Iris pigment epithelial cell (primary cell): ENCODE data around the gene OPRM1.

Source experiments
- DNase-seq: peaks from one replicate; pipeline ENCODE4 v3.0.0-alpha.2; 2011; ENCODE audit warnings: low read depth

OPRM1 gene

DNA sequence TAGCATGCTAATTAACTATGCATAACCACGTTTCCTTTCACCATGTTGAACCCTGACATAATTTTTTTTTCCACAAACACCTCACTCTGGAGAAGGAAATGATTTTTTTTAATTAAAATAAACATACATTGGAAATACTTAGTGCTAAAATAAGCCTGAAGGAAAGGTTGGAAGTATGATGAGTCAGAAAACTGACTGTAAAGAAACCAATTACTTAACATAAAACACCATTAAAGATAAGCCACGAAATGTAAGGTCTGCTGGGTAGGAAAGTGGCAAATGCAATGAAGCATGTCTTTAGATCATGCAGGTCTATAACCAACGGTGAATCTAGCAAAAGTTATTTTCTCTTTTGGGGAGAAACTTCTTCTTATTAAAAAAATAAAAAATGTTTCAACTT is 47.5 kb downstream of the OPRM1 start:
- DNase-seq: no peak

DNA sequence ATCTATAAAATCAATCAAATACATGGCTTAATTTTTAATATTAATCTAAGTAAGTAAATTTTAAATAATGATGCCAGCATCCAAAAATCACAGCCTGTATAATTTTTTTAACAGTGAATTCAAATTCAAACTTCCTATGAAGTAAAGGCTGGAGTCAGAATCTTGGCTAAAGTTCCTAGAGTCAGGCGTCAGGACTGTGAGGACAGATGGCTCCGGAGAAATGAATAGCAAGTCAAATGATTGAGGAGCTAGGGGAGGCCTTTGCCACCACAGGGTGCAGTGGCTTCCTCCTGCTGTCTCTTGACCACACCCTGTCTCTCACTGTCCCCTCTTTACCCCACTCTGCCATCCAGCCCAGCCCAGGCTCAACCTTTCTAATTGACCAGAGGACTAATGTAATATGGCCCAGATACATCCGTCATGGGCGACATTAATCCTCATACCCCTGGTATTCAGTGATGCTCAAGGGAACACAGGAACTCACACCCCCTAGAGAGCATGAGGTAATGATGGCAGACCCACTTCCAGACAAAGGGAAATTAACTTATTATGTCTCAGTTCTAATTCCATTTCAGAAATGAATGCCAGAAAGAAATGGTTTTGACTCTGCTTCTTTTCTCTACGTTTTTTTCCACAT is 53.4 kb downstream of the OPRM1 start:
- DNase-seq: no peak

DNA sequence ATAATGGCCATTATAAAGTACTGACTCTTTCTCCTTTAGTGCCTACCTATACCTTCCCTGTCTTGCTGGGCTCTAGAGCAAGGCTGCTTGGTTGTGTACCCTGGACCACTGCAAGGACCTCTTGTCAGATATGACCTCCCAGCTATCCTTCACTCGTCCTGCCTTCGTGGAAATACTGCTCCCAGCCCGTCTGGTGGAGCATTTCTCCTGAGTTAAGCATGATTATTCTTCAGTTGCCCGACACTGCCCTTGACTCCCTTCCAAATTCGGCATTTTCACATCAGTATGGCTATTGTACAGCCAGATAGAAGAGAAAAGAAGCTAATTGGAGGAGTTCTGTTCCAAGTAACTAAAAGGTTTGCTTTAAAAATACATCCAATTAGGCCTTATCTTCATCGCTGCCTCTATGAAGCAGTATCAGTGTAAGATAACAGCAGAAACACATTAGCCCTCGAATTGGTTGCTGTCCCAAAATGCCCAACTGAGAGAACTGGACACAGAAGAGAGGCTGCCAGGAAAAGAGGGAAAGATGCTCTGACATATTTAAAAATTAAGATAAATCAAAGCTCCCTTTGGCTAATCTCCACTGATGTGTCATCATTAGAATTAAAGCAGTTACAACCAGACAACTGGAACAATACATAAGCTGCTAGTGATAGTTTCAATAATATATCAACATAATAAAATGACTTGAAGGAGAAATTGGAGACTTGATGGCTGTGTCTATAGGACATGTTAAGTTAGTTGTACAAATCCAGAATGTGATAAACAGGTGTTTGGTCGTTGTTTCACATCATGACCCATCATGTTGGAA is 54.4 kb downstream of the OPRM1 start:
- DNase-seq: no peak

DNA sequence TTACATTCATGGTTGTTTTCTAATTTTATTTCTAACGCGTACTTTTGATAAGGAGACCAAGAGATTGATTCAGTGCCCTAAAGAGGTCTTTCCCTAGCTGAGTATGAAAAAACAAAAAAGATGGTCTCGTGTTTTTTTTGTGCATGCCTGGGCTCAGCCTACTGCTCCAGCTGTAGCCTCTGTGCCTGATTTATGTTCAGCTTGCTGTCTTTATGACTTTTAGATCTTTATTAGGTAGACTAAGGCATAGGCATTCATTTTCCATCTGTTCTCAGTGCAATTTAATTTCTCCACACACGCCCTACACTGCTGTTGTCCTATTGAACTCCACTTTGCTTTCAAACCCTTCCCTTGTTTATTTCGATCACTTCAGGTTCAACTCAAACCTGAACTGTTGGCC is 56.5 kb downstream of the OPRM1 start:
- no peak for DNase-seq

DNA sequence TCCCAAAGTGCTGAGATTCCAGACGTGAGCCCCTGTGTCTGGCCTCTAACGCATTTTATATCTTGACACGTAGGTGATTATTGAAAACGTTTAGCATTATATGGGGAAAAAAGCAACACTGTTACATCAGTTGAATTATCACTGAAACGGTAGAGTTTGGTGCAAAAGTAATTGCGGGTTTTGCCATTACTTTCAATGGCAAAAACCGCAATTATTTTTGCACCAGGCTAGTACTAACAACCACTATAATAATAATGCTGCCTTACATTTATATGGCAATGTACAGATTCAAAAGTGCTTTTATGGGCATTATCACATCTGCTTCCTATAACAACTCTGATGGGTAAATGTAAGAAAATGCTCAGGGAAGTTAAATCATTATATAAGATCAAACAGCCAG is 57.3 kb downstream of the OPRM1 start:
- DNase-seq: no peak

DNA sequence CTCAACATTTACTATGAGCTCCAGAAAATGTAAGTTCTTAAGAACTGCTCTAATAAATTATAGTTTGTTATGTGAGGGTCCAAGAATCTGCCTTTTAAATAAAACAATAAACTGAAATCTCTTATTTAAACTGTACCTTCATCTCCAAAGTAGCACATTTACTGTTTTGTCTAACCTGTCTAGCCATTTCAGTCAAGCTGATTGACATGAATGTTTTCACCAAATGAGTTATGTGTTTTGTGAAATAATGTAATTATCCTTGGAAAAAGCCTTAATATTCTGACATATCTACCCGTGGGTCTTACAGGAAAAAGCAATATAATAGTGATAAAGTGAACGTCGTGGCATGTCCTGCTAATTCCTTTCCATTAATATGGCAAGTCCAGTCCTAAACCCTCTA is 57.8 kb downstream of the OPRM1 start:
- DNase-seq: no peak

DNA sequence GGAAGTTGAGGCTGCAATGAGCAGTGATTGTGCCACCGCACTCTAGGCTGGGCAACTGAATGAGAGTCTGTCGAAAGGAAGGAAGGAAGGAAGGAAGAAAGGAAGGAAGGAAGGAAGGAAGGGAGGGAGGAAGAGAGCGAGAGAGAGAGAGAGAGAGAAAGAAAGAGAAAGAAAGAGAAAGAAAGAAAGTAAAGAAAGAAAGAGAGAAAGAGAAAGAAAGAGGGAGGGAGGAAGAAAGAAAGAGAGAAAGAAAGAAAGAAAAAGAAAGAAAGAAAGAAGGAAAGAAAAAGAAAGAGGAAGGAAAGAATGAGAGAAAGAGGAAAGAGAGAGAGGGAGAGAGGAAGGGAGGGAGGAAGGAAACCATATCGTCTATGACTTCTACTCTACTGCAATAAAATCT is 60.2 kb downstream of the OPRM1 start:
- no peak for DNase-seq

DNA sequence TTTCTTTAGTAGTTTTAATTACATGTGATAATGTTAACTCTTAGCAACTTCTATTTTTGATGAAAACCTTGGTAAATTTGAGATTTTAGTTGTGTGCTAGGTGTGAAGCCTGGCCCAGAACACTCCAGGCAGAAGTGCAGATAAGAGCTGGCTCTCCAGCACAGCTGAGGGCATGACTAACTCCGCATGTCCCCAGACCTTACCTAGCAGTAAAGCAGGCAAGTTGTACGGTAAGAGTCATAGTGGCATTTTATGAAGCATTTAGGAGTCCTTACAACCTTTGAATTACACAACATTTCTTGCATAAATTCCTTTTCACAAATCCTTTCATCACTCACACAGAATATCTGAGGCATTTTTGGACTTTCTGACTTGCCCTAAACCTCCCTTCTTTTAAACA is 67.2 kb downstream of the OPRM1 start:
- DNase-seq: no peak

DNA sequence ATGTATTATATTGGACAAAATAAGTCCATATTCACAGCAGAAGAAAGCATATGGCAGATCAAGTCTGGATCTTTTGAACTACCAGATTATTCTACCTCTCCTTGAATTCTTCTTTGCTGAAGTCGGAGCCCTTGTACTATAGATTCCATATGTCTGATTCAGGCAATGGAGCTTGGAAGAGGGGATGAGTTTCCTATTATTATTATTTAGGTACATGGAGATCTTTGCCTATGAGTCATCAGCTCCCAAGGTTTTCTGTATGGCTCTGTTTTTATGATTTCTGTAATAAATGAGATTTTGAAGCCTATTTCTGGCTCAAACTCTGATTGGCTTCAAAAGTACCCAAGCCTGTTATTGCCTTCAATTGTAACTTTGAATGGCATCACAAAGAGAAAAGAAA is 72.0 kb downstream of the OPRM1 start:
- no peak for DNase-seq

DNA sequence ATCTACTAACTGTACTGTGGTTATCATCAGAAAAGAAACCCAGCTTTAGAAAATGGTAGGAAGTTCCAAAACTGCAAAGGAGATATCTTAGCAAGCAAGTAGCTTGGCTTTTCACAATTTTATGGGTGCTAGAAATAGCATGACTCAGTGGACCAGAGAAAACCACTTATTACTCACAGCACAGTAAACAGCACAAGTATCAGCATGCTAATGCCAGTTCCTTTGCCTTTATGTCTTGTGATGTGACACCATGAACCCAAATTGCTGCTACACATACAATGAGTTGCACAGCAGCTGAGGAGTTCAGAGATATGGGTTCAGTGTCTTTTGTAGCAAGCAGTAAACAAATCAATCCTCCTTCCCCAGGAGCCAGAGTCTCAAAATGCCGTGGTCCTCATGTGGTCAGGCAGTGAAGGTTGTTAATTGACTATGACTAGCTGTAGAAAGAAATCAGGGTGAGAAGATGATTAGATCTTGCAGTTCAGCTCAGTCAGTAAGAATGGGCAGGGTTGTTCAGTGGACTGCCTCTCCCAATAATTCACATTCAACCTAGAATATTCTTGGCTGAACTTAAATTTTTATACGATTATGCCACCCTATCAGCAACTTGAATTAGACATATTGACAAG is 73.3 kb downstream of the OPRM1 start:
- peak; percentile 33 for DNase-seq

DNA sequence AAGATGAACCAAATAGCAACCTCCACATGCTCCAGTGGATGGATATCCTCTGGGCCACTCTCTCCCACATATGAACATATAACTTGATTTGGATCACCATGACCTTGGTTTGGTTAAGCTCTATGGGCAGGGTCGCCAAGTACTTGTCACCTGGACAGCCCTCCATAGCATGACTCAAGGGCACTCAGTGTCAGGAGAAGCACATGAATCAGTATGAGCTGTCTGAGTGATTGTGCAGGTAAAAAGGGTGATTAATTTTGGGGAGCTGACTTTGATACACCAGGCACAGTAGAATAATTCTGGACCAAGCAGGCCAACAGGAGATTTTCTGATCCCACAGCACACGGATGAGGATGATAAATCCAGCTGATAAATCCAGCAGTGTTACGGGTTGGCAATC is 74.4 kb downstream of the OPRM1 start:
- DNase-seq: no peak

DNA sequence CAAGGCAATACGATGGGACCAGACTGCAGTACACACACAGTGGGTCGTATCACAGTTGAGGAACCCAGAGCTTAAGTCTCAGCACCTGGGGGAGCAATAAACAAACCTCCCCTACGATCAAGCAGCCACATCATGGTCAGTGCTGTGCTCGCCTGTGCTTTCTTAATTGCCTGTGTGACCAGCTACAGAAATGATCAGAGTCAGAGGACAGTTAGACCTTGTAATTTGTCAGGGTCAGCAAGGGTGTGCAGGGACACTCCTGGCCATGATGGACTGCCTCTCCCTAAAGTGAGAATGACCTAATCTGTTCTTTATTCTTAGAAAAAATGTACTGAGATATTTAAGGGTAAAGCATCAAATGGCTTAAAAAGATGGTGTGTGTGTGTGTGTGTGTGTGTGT is 78.4 kb downstream of the OPRM1 start:
- no peak for DNase-seq

DNA sequence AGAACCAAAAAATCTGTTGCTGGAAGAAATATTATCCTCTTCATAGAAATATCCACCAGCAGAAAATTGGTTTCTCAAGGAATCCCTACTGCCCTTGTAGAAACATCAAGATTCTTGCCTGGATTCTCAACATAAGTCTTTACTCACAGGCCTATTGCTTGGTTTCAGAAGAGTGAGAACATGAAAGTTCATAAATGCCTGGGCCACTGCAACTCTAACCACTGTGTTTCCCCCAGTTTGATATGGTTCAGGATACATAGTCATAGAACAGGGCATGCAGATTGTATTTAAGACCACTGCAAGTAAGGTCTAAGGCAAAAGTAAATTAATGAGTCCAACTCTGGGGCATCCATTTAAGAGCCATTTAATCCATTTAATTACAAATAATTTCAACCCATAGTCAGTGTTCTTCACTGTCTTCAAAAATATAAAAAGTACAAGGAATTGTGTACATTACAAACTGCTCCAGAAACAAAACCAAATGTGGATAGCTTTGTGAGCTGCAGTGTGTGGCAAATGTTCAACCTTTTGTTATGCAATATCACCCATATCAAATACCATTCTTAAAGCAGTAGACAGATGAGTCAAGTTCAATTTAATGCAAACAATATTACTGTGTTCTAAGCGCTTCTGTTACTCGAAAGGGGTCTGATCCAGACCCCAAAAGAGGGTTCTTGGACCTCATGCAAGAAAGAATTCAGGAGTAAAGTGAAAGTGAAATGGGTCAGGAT is 83.3 kb downstream of the OPRM1 start:
- DNase-seq: no peak

DNA sequence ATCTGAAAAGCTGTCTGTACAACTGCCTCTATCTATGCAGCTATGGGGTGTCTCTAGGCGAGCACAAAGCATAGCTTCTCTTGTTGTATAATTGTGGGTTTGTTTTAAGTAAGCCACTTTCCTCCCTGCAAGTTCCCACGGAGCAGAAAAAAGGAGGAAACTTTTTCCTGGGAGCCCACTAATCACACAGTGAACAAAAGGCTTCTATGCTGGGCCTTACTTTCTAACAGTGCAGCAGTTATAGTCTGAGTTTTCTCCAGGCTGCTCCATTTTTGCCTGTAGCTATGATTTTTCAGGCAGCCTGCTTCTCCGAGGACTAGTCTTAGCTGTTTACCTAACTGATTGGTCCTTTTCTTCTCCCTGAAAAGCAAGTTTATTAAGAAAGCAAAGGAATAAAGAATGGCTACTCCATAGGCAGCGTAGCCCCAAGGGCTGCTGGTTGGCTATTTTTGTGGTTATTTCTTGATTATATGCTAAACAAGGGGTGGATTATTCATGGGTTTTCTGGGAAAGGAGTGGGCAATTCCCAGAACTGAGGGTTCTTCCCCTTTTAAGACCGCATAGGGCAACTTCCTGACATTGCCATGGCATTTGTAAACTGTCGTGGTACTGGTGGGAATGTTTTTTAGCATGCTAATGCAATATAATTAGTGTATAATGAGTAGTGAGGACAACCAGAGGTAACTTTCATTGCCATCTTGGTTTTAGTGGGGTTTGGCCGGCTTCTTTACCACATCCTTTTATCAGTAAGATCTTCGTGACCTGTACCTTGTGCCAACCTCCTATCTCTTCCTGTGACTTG is 84.3 kb downstream of the OPRM1 start:
- no peak for DNase-seq

DNA sequence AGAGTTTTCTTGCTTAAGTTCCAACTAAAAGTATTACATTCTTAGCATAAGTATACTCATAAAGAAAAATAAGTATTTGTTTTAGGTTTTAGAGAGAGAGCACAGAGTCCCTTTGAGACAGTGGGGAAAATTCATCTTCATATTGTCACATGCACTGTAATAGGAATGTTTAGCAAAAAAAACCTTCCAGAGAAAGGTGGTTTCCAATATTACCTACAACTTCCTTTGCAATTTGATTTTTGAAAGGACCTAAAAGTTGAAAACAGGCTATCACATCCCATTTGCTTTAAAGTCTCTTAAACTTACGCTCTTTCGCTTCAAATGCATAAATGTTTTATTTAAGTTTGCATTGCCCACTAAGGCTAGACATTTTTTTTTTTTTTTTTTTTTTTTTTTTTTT is 86.4 kb downstream of the OPRM1 start:
- DNase-seq: no peak

DNA sequence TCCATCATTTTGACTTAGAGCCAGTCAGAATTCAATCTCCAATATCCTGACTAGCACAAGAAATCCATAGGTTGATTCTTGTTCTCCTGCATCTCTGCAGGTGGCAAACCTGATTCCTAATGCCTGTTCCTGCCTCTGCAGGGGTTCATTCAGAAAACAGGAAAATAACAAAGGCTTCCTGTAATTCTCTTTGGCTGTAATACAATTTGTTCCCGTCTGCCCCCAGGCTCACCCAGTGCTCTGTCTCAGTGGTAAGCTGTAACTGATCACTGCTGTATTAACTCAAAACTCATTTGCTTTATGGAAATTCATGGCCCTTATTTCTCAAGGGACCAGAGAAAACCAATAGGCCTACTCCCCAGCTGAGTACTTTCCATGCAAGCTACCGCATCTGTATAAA is 88.6 kb downstream of the OPRM1 start:
- DNase-seq: no peak

DNA sequence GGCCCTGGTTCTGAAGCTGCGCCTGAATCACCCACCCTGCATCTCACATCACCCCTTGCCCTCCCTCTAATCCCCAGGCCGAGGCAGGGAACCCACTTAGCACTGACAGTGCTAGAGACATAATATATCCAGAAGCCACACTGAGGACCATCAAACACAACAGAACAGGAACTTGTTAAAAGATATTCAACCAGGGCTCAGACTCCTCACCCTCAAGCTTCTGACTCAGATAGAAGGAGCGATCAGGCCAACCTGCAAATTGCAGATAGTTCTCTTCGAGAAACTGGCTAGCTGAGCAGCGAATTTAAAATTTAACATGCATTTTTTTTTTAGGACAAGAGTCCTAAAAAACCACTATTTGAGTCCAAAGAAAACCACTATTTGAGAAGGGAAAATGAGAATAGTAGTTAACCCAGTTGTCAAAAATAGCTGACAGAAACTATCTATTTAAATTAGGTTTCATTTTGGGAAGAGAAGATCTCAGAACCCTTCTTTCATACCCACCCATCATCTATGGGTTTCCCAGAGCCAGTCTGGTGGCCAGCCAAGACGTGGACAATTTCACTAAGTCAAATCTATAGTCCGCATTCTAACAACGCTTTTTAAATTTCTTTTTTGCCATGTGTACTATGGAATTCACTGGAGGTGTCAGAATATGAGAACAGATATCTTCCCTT is 95.6 kb downstream of the OPRM1 start:
- no peak for DNase-seq

DNA sequence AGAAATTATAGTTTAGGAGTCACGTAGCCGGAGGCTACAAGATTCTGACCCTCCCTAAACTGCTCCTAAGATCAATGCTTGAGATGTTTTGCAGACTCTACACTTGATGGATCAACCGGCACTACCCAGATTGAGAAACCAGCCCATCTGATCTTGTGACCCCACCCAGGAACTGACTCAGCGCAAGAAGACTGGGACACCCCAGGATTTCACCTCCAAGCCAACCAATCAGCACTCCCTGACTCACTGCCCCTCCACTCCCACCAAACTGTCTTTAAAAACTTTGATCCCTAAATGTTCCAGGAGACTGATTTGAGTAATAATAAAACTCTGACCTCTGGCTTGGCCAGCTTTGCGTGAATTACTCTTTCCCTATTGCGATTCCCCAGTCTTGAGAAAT is 99.8 kb downstream of the OPRM1 start:
- peak; percentile 4 for DNase-seq

DNA sequence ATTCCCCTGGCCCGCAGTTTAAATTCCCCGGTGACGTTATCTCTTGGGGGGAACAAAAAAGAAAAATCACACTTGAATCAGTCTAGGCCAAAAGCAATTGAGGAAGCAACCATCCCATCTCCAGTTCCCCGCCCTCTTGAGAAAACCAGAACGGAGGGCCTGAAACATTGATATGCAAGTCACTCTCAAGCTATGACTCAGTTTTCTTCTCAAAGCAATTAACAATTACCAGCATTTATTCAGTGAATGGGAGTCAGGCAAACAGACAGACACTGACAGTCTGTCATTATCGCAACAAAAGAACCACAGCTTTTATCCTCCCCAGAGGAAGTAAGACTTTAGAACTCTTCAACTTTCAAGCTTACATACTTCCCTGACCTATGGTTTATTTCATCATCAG is 100.9 kb downstream of the OPRM1 start:
- no peak for DNase-seq

DNA sequence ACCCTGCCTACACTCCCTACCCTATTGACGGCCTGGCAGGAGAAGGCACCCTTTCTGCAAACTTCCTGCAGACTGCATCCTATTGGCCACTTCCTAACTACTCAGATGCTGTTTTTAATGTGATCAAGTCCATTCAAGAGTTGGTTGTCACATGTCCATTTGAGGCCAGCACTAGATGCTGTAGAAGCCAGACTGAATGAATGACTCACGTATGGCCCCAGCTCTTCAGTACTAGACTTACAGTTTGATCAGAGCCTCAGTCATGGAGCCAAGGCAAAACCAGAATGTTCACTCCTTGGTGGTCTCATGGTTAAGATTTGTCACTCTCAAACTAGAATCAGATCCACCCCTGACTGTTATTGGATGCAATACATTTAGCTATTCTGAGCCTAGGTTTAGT is 101.7 kb downstream of the OPRM1 start:
- no peak for DNase-seq

DNA sequence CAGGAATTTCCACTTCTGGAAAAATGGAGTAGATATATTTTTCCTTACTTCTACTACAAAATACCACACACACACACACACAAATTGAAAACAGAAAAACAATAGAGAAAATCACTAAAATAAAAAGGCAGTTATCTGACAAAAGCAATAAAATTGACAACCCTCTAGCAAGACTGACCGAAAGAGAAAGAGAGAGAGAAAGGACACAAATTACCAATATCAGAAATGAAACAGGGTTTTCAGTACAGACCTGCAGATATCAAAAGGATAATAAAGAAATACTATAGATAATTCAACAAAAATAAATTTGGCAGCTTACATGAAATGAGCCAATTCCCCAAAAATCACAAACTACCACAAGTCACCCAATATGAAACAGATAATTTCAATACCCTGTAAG is 104.7 kb downstream of the OPRM1 start:
- no peak for DNase-seq
